ENCODE data around the gene RTEL1. TPM values are rescaled to one million over a fixed set of nuclear protein-coding genes. Genes with fewer than 3 reads are reported as not detected.

RTEL1 gene
- total and polyA plus RNA-seq, 2 donors (not counting 1 experiment from before 2014, with no cell fraction given), result 15.1 to 32.6 TPM

GRCh38 chr20:63737945-63738686 is 80.0 kb downstream of the RTEL1 start:
- ChIA-PET CTCF (interaction anchor here (1.0 kb wide), 1 partner anchor 201 kb away, joined by 3 read pairs; the partner anchor contains the start of gene PTK6), POLR2A (interaction anchor here (0.6 to 2.5 kb wide), 5 partner anchors 28 to 80 kb away, joined by 3 to 20 read pairs (median 4); partner anchors contain the start of genes ARFRP1 and ZGPAT)
- H4K20me1 ChIP-seq (ENCODE audit: control insufficient read depth, insufficient read depth, low read length, poor library complexity, severe bottlenecking), result peaks cover 42% of the 10 kb centered on the region
- peak overlapping the region; percentile 93 for H3K4me2 ChIP-seq (replicated peaks; ENCODE audit: low read depth, low read length, poor library complexity, severe bottlenecking)
- peak; percentile 63 for DNase-seq
- H2AFZ ChIP-seq (ENCODE audit: insufficient read depth, low read depth, low read length, poor library complexity, severe bottlenecking), result no peak overlapping the region
- peak overlapping the region; percentile 53 for H3K27ac Mint-ChIP-seq
- H3K79me2 ChIP-seq (ENCODE audit: control insufficient read depth, insufficient read depth, low read length), result peaks cover 27% of the 10 kb centered on the region
- H3K4me3 ChIP-seq (ENCODE audit: control extremely low read depth in 1 of 5, extremely low read depth in 1 of 5, insufficient read depth in 1 of 5, low read depth in 2 of 5, low read length in 4 of 5), result peak overlapping the region in 4 of 5 experiments; percentile 44 to 54 (median 48)
- 24% methylated on average over 43 of the region's 43 CpGs for WGBS (ENCODE audit: insufficient coverage)
- H3K4me1 ChIP-seq (ENCODE audit: control insufficient read depth in 2 of 2, insufficient read depth in 2 of 2, low read length in 2 of 2), result peaks cover 35 to 46% of the 10 kb centered on the region in 2 donors
- ATAC-seq (ENCODE audit: low read depth), result peak; percentile 11
- H3K27me3 Mint-ChIP-seq, result no peaks in the 10 kb centered on the region
- no peak overlapping the region for H3K27ac ChIP-seq (ENCODE audit: low read length in 2 of 2)
- no peaks in the 10 kb centered on the region for H3K27me3 ChIP-seq (replicated peaks in 1 of 4; ENCODE audit: control extremely low read depth in 1 of 4, control insufficient read depth in 3 of 4, insufficient read depth in 4 of 4, low read length in 3 of 4)
- H3K9me3 ChIP-seq (ENCODE audit: control extremely low read depth in 1 of 3, control insufficient read depth in 2 of 3, insufficient read depth in 1 of 3, low read length in 2 of 3), result no peaks in the 10 kb centered on the region
- H3K4me1 Mint-ChIP-seq, result peaks cover 22% of the 10 kb centered on the region
- H3K9me3 Mint-ChIP-seq (ENCODE audit: insufficient read depth), result no peaks in the 10 kb centered on the region
- H3K9ac ChIP-seq (ENCODE audit: low read length), result peak overlapping the region; percentile 65
- peaks cover 0 to 24% of the 10 kb centered on the region in 2 experiments for H3K36me3 ChIP-seq (replicated peaks in 1 of 2; ENCODE audit: control extremely low read depth in 1 of 2, control insufficient read depth in 1 of 2, extremely low read depth in 1 of 2, insufficient read depth in 2 of 2, low read length in 1 of 2)
- peak overlapping the region; percentile 80 for H3K4me3 Mint-ChIP-seq
- no peak for TF ChIP-seq EZH2 (IDR thresholded peaks at IDR 0.05; ENCODE audit: borderline replicate concordance, insufficient read depth, low read depth, low read length, poor library complexity, severe bottlenecking)
- no peak for TF ChIP-seq CTCF (IDR thresholded peaks at IDR 0.05)
- intact Hi-C loops (cut with micrococcal nuclease), result loop anchor here (2.0 to 5.0 kb wide), 2 partner anchors 79 to 201 kb away; partner anchors contain the start of genes PTK6 and RTEL1
